AG10803 (cell line): ENCODE measurements around the gene BAHCC1.

Experiments
- DNase-seq: peaks from one replicate; pipeline ENCODE4 v3.0.0; 2010; ENCODE audit warnings: low read depth
- H3K4me3 ChIP-seq: 2 replicates; pipeline ENCODE4 v1.5.1; 2011; ENCODE audit warnings: mild to moderate bottlenecking, low read length, control low read depth
- CTCF ChIP-seq: conservative IDR thresholded peaks from 2 replicates; pipeline ENCODE4 v1.5.1; 2011; ENCODE audit warnings: mild to moderate bottlenecking, low read length, control low read depth, inconsistent platforms

Gene BAHCC1

GRCh38 chr17:81389585-81389984 is 5.7 kb upstream of the BAHCC1 start:
- H3K4me3 ChIP-seq: no peak overlapping the region
- DNase-seq: peak; percentile 13
- TF ChIP-seq CTCF: no peak

- H3K4me3 ChIP-seq: no peak overlapping the region
- no peak for DNase-seq
- no peak for TF ChIP-seq CTCF
These were observed 5.0 kb upstream of the BAHCC1 start for GRCh38 chr17:81390029-81390872.

- H3K4me3 ChIP-seq: no peak overlapping the region
- no peak for DNase-seq
- no peak for TF ChIP-seq CTCF
These were observed 4.4 kb upstream of the BAHCC1 start for GRCh38 chr17:81390873-81391255.

- TF ChIP-seq CTCF: no peak
- no peak for DNase-seq
- peak overlapping the region; percentile 65 for H3K4me3 ChIP-seq
These were observed 3.8 kb upstream of the BAHCC1 start for GRCh38 chr17:81391293-81391935.

- TF ChIP-seq CTCF: no peak
- H3K4me3 ChIP-seq: peak overlapping the region; percentile 65
- DNase-seq: peak; percentile 83
These were observed 3.0 kb upstream of the BAHCC1 start for GRCh38 chr17:81391936-81392908.

- DNase-seq: peak; percentile 13
- peak overlapping the region; percentile 65 for H3K4me3 ChIP-seq
- TF ChIP-seq CTCF: no peak
These were observed 2.2 kb upstream of the BAHCC1 start for GRCh38 chr17:81392909-81393654.
